Measurements from ENCODE around the gene IL25.

IL25 gene

DNA sequence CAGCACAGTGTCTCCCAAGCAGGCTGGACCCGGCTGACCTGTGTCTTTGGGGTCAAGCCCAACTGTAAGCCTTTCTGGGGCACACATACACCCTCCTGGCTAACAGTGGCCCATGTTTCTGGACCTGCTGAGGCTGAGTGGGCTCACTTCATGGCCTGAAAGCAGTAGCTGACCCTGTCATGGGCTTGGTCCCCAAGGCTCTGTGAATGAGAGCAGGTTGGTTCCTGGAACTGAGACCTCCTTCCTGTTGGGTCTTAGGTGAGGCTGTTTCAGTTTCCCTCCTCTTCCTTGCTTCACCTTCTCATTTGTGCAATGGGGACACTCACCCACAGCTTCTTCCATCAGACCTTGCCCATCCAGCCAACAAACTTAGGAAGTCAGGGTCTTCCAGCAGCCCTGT, 744 bp upstream of the IL25 start:
- TF ChIP-seq, protein P1, sequence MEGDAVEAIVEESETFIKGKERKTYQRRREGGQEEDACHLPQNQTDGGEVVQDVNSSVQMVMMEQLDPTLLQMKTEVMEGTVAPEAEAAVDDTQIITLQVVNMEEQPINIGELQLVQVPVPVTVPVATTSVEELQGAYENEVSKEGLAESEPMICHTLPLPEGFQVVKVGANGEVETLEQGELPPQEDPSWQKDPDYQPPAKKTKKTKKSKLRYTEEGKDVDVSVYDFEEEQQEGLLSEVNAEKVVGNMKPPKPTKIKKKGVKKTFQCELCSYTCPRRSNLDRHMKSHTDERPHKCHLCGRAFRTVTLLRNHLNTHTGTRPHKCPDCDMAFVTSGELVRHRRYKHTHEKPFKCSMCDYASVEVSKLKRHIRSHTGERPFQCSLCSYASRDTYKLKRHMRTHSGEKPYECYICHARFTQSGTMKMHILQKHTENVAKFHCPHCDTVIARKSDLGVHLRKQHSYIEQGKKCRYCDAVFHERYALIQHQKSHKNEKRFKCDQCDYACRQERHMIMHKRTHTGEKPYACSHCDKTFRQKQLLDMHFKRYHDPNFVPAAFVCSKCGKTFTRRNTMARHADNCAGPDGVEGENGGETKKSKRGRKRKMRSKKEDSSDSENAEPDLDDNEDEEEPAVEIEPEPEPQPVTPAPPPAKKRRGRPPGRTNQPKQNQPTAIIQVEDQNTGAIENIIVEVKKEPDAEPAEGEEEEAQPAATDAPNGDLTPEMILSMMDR (IDR thresholded peaks at IDR 0.05), result no peak

DNA sequence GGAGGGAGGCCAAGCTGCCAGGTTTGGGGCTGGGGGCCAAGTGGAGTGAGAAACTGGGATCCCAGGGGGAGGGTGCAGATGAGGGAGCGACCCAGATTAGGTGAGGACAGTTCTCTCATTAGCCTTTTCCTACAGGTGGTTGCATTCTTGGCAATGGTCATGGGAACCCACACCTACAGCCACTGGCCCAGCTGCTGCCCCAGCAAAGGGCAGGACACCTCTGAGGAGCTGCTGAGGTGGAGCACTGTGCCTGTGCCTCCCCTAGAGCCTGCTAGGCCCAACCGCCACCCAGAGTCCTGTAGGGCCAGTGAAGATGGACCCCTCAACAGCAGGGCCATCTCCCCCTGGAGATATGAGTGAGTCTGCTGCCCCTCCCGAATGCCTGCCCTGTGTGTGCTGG, 432 bp downstream of the IL25 start:
- TF ChIP-seq, protein P1 (IDR thresholded peaks at IDR 0.05), result no peak

DNA sequence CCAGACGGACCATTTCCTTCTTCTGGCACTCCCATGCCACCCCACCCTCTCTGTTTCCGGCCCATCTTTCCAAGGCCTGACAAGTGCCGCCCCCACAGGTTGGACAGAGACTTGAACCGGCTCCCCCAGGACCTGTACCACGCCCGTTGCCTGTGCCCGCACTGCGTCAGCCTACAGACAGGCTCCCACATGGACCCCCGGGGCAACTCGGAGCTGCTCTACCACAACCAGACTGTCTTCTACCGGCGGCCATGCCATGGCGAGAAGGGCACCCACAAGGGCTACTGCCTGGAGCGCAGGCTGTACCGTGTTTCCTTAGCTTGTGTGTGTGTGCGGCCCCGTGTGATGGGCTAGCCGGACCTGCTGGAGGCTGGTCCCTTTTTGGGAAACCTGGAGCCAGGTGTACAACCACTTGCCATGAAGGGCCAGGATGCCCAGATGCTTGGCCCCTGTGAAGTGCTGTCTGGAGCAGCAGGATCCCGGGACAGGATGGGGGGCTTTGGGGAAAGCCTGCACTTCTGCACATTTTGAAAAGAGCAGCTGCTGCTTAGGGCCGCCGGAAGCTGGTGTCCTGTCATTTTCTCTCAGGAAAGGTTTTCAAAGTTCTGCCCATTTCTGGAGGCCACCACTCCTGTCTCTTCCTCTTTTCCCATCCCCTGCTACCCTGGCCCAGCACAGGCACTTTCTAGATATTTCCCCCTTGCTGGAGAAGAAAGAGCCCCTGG, 3.1 kb downstream of the IL25 start:
- TF ChIP-seq, protein P1 (IDR thresholded peaks at IDR 0.05), result no peak

DNA sequence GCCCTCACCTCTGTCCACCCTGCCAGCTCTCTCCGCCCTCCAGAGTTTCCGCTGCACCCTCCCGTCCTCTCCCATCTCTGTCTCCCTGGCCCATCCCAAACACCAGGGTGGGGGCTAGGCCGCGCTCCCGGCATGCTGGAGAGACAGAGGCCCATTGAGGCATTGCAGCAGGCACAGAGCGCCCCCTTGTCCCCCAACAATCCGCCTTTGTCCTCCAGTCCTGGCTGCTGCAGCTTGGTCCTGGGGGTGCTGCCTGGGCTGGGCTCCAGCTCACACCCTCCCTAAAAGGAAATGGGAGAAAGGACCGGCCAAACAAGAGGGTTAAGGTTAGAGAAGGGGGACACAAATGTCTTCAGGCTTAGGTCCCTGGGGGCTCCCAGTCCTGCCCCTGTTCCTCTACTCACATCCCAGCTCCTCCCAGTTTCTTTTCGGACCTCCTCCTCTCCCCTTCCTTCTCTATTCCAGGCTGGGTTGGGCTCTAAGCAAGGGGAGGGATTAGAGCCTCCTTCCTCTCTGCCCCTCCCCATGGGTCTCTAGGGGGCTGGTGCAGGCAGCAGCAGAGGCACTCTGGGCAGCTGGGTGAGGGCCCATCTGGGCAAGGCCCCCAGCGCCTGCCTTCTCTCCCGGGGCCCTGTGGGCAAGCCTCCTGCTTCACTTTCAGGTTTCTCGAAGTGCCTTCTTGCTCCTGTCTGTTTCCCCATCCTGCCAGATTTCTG, 4.0 kb downstream of the IL25 start, which contains the start of gene CMTM5:
TSS of gene CMTM5 (plus strand) at position 565 of the 716 bp plus-strand sequence. CDS start 206 bp downstream, outside the sequence.
- TF ChIP-seq, protein P1 (IDR thresholded peaks at IDR 0.05), result no peak

DNA sequence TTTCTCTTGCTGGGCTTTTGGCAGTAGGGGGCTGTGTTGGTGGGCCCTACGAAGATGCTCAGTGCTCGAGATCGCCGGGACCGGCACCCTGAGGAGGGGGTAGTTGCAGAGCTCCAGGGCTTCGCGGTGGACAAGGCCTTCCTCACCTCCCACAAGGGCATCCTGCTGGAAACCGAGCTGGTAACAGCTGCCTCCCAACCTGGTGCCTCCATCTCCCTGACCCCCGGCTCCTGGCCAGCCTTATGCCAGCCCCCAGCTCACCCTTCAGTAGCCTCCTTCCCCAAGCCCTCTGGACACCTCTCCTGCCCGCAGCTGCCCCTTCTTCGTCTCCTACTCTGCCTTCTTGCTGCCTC, 4.6 kb downstream of the IL25 start:
- TF ChIP-seq, protein P1 (IDR thresholded peaks at IDR 0.05), result no peak

DNA sequence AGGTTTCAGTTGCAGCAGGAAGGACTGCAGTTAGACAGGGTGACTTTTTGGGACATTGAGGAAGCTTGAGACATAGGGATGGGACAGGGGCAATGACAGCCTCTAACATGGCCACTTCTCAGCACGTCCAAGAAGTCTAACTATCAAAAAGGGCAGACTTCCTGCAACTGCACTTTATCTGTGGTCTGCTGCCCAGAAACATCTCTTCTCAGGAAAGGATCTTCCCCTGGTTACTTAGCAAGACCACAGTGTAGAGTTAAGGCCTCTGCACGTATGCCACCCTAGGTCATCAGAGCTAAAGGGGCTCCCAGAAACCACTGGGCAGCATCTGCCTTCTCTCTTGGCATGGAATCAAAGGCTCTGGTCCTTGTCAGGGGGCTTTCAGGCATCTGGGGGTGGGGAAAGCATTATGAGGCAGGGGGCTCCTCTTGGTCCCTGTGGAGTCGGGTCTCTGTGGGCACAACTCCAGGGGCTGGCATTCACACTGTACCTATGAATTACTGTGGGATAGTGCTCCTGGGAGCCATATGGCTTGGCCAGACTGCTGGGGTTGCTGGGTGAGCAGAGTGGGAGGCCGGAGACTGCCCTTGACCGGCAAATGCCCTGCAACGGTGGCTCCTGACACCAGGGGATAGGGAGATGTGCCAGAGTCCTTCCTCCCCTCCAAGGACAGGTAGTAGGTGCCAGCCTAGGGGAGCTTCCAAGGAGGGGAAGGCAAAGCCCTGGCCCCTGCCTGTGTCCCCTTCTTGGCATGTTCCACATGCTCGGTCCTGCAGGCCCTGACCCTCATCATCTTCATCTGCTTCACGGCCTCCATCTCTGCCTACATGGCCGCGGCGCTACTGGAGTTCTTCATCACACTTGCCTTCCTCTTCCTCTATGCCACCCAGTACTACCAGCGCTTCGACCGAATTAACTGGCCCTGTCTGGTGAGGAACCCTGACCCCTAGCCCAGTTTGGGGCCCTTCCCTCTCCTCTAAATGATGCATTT, 5.3 kb downstream of the IL25 start:
- TF ChIP-seq, protein P1 (IDR thresholded peaks at IDR 0.05), result no peak

DNA sequence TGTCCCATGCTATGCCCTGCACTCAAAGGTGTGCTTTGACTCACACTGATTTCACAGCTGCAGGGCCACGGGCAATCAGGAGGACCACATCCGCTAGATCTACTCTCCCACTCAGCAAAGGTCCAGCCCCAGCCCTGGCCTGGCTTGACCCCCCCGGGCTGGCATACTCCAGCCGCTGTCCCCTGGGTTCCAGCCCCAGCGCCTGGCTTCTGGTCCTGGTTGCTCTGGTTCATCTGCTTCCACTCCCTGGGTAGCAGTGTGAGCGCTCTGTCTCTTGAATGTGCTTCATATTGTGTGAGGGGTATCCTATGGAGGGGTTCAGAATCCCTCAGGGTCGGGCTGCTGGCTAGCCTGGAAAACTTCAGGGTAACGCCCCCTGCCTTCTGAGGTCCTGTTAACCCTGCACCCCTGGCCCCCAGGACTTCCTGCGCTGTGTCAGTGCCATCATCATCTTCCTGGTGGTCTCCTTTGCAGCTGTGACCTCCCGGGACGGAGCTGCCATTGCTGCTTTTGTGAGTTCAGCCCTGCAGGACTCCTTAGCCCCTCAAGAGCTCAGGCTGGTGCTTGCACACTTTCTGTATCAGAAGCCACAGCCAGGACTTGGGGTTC, 6.1 kb downstream of the IL25 start:
- TF ChIP-seq, protein P1 (IDR thresholded peaks at IDR 0.05), result no peak

Data from LNCAP (cell line).